HEK293 (cell line): ENCODE data around the gene CD244.

Experiments
- CTCF ChIA-PET: fragments of 350-600 bp; formaldehyde crosslinking; extraction: SDS; loops from one replicate; lab custom pipeline; 2021; ENCODE audit warnings: antibody characterized with exemption; lab: Yijun Ruan, JAX
- POLR2A ChIA-PET: fragments of 300-600 bp; formaldehyde crosslinking; extraction: SDS; loops from one replicate; lab custom pipeline; 2020; ENCODE audit warnings: antibody characterized with exemption, inconsistent platforms; lab: Yijun Ruan, JAX
- H3K27ac ChIP-seq: fragments of 200-500 bp; sonication (Bioruptor generic); 2 replicates; pipeline ENCODE4 v1.5.1; 2014; ENCODE audit warnings: low read depth, low read length, control low read depth, inconsistent platforms; ENCODE audit errors: extremely low read depth
- H3K36me3 ChIP-seq, 2 experiments: fragments of 200-500 bp in 1 of 2; sonication (Bioruptor generic) in 1 of 2; 1 replicate in 1 of 2; 2 replicates in 1 of 2; pipeline ENCODE4 v1.5.1; 2014 to 2017; ENCODE audit warnings: inconsistent platforms in 2 of 2, low read length in 2 of 2; ENCODE audit not compliant: control insufficient read depth in 2 of 2, insufficient read depth in 1 of 2
- H3K4me1 ChIP-seq: fragments of 200-500 bp; sonication (Bioruptor generic); 2 replicates; pipeline ENCODE4 v1.5.1; 2014; ENCODE audit warnings: mild to moderate bottlenecking, low read length, inconsistent platforms; ENCODE audit not compliant: control insufficient read depth, insufficient read depth
- H3K4me3 ChIP-seq: 2 replicates; pipeline ENCODE4 v1.5.1; 2011; ENCODE audit warnings: low read depth, mild to moderate bottlenecking, control low read depth, low read length, moderate library complexity
- H3K9me3 ChIP-seq: fragments of 200-500 bp; sonication (Bioruptor generic); 2 replicates; pipeline ENCODE4 v1.5.1; 2014; ENCODE audit warnings: low read depth, low read length, inconsistent platforms; ENCODE audit not compliant: control insufficient read depth, insufficient read depth
- GLIS1 ChIP-seq: fragments of 450-650 bp; formaldehyde crosslinking; IDR thresholded peaks from 2 replicates; pipeline ENCODE4 v1.5.1; 2016; ENCODE audit warnings: missing biosample characterization, missing genetic modification characterization
- ZBTB1 ChIP-seq: fragments of 450-650 bp; formaldehyde crosslinking; IDR thresholded peaks from 2 replicates; pipeline ENCODE4 v1.5.1; 2016; ENCODE audit warnings: missing biosample characterization, missing genetic modification characterization
- ZBTB21 ChIP-seq: fragments of 450-650 bp; formaldehyde crosslinking; IDR thresholded peaks from 2 replicates; pipeline ENCODE4 v1.5.1; 2017; ENCODE audit warnings: missing biosample characterization, missing genetic modification characterization
- ZNF121 ChIP-seq: fragments of 450-650 bp; formaldehyde crosslinking; IDR thresholded peaks from 2 replicates; pipeline ENCODE4 v1.5.1; 2016; ENCODE audit warnings: missing biosample characterization, missing genetic modification characterization
- ZNF132 ChIP-seq: fragments of 450-650 bp; formaldehyde crosslinking; IDR thresholded peaks from 2 replicates; pipeline ENCODE4 v1.5.1; 2017; ENCODE audit warnings: missing biosample characterization, missing genetic modification characterization, borderline replicate concordance
- ZNF155 ChIP-seq: fragments of 450-650 bp; formaldehyde crosslinking; IDR thresholded peaks from 2 replicates; pipeline ENCODE4 v1.5.1; 2016; ENCODE audit warnings: missing biosample characterization, missing genetic modification characterization
- ZNF24 ChIP-seq: fragments of 450-650 bp; formaldehyde crosslinking; IDR thresholded peaks from 2 replicates; pipeline ENCODE4 v1.5.1; 2016; ENCODE audit warnings: missing biosample characterization, missing genetic modification characterization
- ZNF266 ChIP-seq: fragments of 450-650 bp; formaldehyde crosslinking; IDR thresholded peaks from 2 replicates; pipeline ENCODE4 v1.5.1; 2016; ENCODE audit warnings: missing biosample characterization, missing genetic modification characterization, low read depth
- ZNF366 ChIP-seq: fragments of 450-650 bp; formaldehyde crosslinking; conservative IDR thresholded peaks from 2 replicates; pipeline ENCODE4 v1.5.1; 2016; ENCODE audit warnings: missing biosample characterization, missing genetic modification characterization
- ZNF404 ChIP-seq: fragments of 450-650 bp; formaldehyde crosslinking; IDR thresholded peaks from 2 replicates; pipeline ENCODE4 v1.5.1; 2017; ENCODE audit warnings: missing biosample characterization, missing genetic modification characterization
- ZNF560 ChIP-seq: fragments of 450-650 bp; formaldehyde crosslinking; IDR thresholded peaks from 2 replicates; pipeline ENCODE4 v1.5.1; 2017; ENCODE audit warnings: missing biosample characterization, missing genetic modification characterization, borderline replicate concordance
- ZNF747 ChIP-seq: fragments of 450-650 bp; formaldehyde crosslinking; IDR thresholded peaks from 2 replicates; pipeline ENCODE4 v1.5.1; 2016; ENCODE audit warnings: missing biosample characterization, missing genetic modification characterization
- ZNF76 ChIP-seq: fragments of 450-650 bp; formaldehyde crosslinking; IDR thresholded peaks from 2 replicates; pipeline ENCODE4; 2016; ENCODE audit warnings: low read depth, missing biosample characterization, missing genetic modification characterization, borderline replicate concordance
- TF ChIP-seq, protein P1 (sequence below): fragments of 450-650 bp; formaldehyde crosslinking; IDR thresholded peaks from 2 replicates; pipeline ENCODE4 v1.5.0; 2017; ENCODE audit warnings: missing biosample characterization, missing genetic modification characterization, borderline replicate concordance
- TF ChIP-seq, protein P2 (sequence below): fragments of 450-650 bp; formaldehyde crosslinking; IDR thresholded peaks from 2 replicates; pipeline ENCODE4 v1.5.1; 2016; ENCODE audit warnings: missing biosample characterization, missing genetic modification characterization
- TF ChIP-seq, protein P3 (sequence below): fragments of 450-650 bp; formaldehyde crosslinking; IDR thresholded peaks from 2 replicates; pipeline ENCODE4 v1.5.1; 2016; ENCODE audit warnings: missing biosample characterization, missing genetic modification characterization
- TF ChIP-seq, protein P4 (sequence below): fragments of 450-650 bp; formaldehyde crosslinking; IDR thresholded peaks from 2 replicates; pipeline ENCODE4 v1.5.1; 2016; ENCODE audit warnings: missing biosample characterization, missing genetic modification characterization
- TF ChIP-seq, protein P5 (sequence below): fragments of 450-650 bp; formaldehyde crosslinking; IDR thresholded peaks from 2 replicates; pipeline ENCODE4 v1.5.1; 2017; ENCODE audit warnings: missing biosample characterization, mild to moderate bottlenecking, missing genetic modification characterization, moderate library complexity
- TF ChIP-seq, protein P6 (sequence below): fragments of 450-650 bp; formaldehyde crosslinking; IDR thresholded peaks from 2 replicates; pipeline ENCODE4 v1.5.1; 2016; ENCODE audit warnings: missing biosample characterization, missing genetic modification characterization

Gene CD244

DNA sequence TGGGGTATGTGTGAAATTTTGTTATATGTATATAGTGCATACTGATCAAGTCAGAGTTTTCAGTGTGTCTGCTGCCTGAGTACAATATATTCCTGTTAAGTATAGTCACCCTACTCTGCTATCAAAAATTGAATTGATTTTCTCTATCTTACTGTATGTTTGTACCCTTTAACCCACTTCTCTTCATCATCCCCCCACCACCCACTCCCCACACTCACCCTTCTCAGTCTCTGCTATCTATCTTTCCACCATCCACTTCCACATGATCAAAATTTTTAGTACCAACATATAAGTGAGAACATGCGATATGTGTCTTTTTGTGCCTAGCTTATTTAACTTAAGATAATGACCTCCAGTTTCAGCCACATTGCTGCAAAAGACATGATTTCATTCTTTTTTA is 62.5 kb downstream of the CD244 start:
- H3K9me3 ChIP-seq: no peaks in the 10 kb centered on the region
- H3K4me1 ChIP-seq: no peaks in the 10 kb centered on the region
- H3K36me3 ChIP-seq: no peaks in the 10 kb centered on the region
- no peak overlapping the region for H3K4me3 ChIP-seq
- ChIA-PET POLR2A (no interaction called here), CTCF (interaction anchor here (0.5 to 1.6 kb wide), 5 partner anchors 31 to 197 kb away, joined by 3 to 6 read pairs (median 5); no protein-coding TSS in a partner anchor)
- TF ChIP-seq ZNF24 (no peak), ZNF747 (tag by site-specific recombination) (no peak), ZBTB1 (tag by site-specific recombination) (no peak), ZNF121 (tag by site-specific recombination) (no peak), ZNF404 (no peak), ZNF155 (tag by site-specific recombination) (no peak), ZNF560 (no peak)
- TF ChIP-seq, protein P1, sequence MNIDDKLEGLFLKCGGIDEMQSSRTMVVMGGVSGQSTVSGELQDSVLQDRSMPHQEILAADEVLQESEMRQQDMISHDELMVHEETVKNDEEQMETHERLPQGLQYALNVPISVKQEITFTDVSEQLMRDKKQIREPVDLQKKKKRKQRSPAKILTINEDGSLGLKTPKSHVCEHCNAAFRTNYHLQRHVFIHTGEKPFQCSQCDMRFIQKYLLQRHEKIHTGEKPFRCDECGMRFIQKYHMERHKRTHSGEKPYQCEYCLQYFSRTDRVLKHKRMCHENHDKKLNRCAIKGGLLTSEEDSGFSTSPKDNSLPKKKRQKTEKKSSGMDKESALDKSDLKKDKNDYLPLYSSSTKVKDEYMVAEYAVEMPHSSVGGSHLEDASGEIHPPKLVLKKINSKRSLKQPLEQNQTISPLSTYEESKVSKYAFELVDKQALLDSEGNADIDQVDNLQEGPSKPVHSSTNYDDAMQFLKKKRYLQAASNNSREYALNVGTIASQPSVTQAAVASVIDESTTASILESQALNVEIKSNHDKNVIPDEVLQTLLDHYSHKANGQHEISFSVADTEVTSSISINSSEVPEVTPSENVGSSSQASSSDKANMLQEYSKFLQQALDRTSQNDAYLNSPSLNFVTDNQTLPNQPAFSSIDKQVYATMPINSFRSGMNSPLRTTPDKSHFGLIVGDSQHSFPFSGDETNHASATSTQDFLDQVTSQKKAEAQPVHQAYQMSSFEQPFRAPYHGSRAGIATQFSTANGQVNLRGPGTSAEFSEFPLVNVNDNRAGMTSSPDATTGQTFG (tag by site-specific recombination): no peak
- TF ChIP-seq, protein P2, sequence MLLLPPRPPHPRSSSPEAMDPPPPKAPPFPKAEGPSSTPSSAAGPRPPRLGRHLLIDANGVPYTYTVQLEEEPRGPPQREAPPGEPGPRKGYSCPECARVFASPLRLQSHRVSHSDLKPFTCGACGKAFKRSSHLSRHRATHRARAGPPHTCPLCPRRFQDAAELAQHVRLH (tag by site-specific recombination): no peak
- TF ChIP-seq, protein P3, sequence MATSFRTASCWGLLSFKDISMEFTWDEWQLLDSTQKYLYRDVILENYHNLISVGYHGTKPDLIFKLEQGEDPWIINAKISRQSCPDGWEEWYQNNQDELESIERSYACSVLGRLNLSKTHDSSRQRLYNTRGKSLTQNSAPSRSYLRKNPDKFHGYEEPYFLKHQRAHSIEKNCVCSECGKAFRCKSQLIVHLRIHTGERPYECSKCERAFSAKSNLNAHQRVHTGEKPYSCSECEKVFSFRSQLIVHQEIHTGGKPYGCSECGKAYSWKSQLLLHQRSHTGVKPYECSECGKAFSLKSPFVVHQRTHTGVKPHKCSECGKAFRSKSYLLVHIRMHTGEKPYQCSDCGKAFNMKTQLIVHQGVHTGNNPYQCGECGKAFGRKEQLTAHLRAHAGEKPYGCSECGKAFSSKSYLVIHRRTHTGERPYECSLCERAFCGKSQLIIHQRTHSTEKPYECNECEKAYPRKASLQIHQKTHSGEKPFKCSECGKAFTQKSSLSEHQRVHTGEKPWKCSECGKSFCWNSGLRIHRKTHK (tag by site-specific recombination): no peak
- TF ChIP-seq, protein P4, sequence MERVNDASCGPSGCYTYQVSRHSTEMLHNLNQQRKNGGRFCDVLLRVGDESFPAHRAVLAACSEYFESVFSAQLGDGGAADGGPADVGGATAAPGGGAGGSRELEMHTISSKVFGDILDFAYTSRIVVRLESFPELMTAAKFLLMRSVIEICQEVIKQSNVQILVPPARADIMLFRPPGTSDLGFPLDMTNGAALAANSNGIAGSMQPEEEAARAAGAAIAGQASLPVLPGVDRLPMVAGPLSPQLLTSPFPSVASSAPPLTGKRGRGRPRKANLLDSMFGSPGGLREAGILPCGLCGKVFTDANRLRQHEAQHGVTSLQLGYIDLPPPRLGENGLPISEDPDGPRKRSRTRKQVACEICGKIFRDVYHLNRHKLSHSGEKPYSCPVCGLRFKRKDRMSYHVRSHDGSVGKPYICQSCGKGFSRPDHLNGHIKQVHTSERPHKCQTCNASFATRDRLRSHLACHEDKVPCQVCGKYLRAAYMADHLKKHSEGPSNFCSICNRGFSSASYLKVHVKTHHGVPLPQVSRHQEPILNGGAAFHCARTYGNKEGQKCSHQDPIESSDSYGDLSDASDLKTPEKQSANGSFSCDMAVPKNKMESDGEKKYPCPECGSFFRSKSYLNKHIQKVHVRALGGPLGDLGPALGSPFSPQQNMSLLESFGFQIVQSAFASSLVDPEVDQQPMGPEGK (tag by site-specific recombination): no peak
- TF ChIP-seq, protein P5, sequence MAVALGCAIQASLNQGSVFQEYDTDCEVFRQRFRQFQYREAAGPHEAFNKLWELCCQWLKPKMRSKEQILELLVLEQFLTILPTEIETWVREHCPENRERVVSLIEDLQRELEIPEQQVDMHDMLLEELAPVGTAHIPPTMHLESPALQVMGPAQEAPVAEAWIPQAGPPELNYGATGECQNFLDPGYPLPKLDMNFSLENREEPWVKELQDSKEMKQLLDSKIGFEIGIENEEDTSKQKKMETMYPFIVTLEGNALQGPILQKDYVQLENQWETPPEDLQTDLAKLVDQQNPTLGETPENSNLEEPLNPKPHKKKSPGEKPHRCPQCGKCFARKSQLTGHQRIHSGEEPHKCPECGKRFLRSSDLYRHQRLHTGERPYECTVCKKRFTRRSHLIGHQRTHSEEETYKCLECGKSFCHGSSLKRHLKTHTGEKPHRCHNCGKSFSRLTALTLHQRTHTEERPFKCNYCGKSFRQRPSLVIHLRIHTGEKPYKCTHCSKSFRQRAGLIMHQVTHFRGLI (tag by site-specific recombination): no peak
- no peak overlapping the region for H3K27ac ChIP-seq

DNA sequence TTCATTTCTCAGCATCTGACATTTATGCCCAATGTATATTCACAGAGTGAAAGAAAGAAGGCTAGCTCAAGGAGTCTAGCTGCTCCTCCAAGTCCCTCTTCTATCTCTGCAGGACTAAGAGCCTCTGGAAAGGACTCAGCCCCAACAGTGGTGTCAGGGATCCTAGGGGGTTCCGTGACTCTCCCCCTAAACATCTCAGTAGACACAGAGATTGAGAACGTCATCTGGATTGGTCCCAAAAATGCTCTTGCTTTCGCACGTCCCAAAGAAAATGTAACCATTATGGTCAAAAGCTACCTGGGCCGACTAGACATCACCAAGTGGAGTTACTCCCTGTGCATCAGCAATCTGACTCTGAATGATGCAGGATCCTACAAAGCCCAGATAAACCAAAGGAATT is 63.0 kb downstream of the CD244 start:
- no peaks in the 10 kb centered on the region for H3K36me3 ChIP-seq
- CTCF ChIA-PET: interaction anchor here (1.1 to 1.6 kb wide), 3 partner anchors 31 to 118 kb away, joined by 4 to 6 read pairs (median 6); no protein-coding TSS in a partner anchor
- no peak for TF ChIP-seq ZNF266 (tag by site-specific recombination)
- TF ChIP-seq ZNF76: no peak
- TF ChIP-seq ZNF366 (tag by site-specific recombination): no peak
- no peak for TF ChIP-seq GLIS1 (tag by site-specific recombination)
- no peak for TF ChIP-seq ZBTB21 (tag by site-specific recombination)
- TF ChIP-seq, protein P6, sequence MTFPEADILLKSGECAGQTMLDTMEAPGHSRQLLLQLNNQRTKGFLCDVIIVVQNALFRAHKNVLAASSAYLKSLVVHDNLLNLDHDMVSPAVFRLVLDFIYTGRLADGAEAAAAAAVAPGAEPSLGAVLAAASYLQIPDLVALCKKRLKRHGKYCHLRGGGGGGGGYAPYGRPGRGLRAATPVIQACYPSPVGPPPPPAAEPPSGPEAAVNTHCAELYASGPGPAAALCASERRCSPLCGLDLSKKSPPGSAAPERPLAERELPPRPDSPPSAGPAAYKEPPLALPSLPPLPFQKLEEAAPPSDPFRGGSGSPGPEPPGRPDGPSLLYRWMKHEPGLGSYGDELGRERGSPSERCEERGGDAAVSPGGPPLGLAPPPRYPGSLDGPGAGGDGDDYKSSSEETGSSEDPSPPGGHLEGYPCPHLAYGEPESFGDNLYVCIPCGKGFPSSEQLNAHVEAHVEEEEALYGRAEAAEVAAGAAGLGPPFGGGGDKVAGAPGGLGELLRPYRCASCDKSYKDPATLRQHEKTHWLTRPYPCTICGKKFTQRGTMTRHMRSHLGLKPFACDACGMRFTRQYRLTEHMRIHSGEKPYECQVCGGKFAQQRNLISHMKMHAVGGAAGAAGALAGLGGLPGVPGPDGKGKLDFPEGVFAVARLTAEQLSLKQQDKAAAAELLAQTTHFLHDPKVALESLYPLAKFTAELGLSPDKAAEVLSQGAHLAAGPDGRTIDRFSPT (tag by site-specific recombination): no peak
- TF ChIP-seq ZNF132: no peak
- TF ChIP-seq, all 188 proteins: peak for 0
- Histone ChIP-seq H3K4me3 (no peak overlapping the region), H3K27ac (no peak overlapping the region), H3K4me1 (no peaks in the 10 kb centered on the region), H3K9me3 (no peaks in the 10 kb centered on the region)
- POLR2A ChIA-PET: no interaction called here
